Thyroid gland (tissue), 4 donors: Measurements from ENCODE around the gene SCGB1D4.

Experiments
- CTCF ChIP-seq, 6 experiments: fragments of 200-600 bp in 3 of 6; fragments of 450-650 bp in 3 of 6; sonication (generic) in 3 of 6; IDR thresholded peaks; one replicate each; pipeline ENCODE4 v1.5.1; 2016 to 2019; ENCODE audit warnings: antibody characterized with exemption in 6 of 6, mild to moderate bottlenecking in 2 of 6, inconsistent platforms in 1 of 6, moderate library complexity in 1 of 6
- POLR2A ChIP-seq, 2 donors: fragments of 450-650 bp; IDR thresholded peaks; one replicate each; pipeline ENCODE4 v1.6.1; 2017; ENCODE audit warnings: antibody characterized with exemption in 2 of 2, mild to moderate bottlenecking in 2 of 2, moderate library complexity in 1 of 2

GRCh38 chr11:62267576-62267975 is 31.3 kb downstream of the SCGB1D4 start:
- no peak for TF ChIP-seq CTCF (IDR thresholded peaks at IDR 0.05)
- no peak for TF ChIP-seq POLR2A (IDR thresholded peaks at IDR 0.05)
